HFFc6 (cell line): ENCODE measurements around the gene OR51D1. TPM values are rescaled to one million over a fixed set of nuclear protein-coding genes. Genes with fewer than 3 reads are reported as not detected.

ENCODE experiments used
- DNase-seq: peaks from one replicate; pipeline ENCODE4 v3.0.0-alpha.2; 2018
- H3K27ac Mint-ChIP-seq: 2 replicates; pipeline ENCODE4 v1.8.0; 2020; ENCODE audit warnings: mild to moderate bottlenecking, mixed read lengths
- H3K27me3 Mint-ChIP-seq: 2 replicates; pipeline ENCODE4 v1.8.0; 2021; ENCODE audit warnings: mild to moderate bottlenecking, moderate library complexity, mixed read lengths; ENCODE audit not compliant: insufficient read depth
- H3K36me3 Mint-ChIP-seq: 2 replicates; pipeline ENCODE4 v1.8.0; 2021; ENCODE audit warnings: low read depth, mixed read lengths
- H3K4me1 Mint-ChIP-seq: 2 replicates; pipeline ENCODE4 v1.8.0; 2020; ENCODE audit warnings: low read depth, mixed read lengths
- H3K4me3 Mint-ChIP-seq: 2 replicates; pipeline ENCODE4 v1.8.0; 2020; ENCODE audit warnings: mild to moderate bottlenecking, moderate library complexity, mixed read lengths
- H3K9me3 Mint-ChIP-seq: 2 replicates; pipeline ENCODE4 v1.8.0; 2020; ENCODE audit warnings: mild to moderate bottlenecking, mixed read lengths
- CTCF ChIP-seq: fragments of 200-600 bp; sonication (generic); IDR thresholded peaks from 2 replicates; pipeline ENCODE4 v1.5.0; 2021; ENCODE audit warnings: antibody characterized with exemption, mild to moderate bottlenecking
- total RNA-seq, 6 experiments: library from RNA; stranded (reverse); fragmentation: NEBNext Ultra II Directional; extraction: Animal tissue kit (Norgen Biotek cat#: 25700); gene quantifications; 2 replicates in 1 of 6; 3 replicates in 5 of 6; pipeline ENCODE4 v1.2.3, GENCODE V29; 2021

The OR51D1 gene
- total RNA-seq, 6 experiments from 2014 or later, result not detected

GRCh38 chr11:4607096-4607495 lies 30.2 kb upstream of the OR51D1 start:
- no peak for DNase-seq
- Mint-ChIP-seq H3K4me1 (peaks cover 48% of the 10 kb centered on the region), H3K36me3 (no peaks in the 10 kb centered on the region; the same call in 1 of the 2 replicates), H3K27me3 (no peaks in the 10 kb centered on the region), H3K27ac (peak overlapping the region; percentile 91), H3K4me3 (peak overlapping the region; percentile 94), H3K9me3 (no peaks in the 10 kb centered on the region)
- TF ChIP-seq CTCF, result no peak

GRCh38 chr11:4607781-4608666 lies 29.3 kb upstream of the OR51D1 start, which contains the start of gene TRIM68:
Gene TRIM68, minus strand, starts transcription at chr11:4608231. Its CDS starts 2,727 bp downstream, at chr11:4605504.
- peak within 1 kb of the TSS; percentile 91 for H3K27ac Mint-ChIP-seq
- no peak; the same call in 1 of the 2 replicates for TF ChIP-seq CTCF
- H3K36me3 Mint-ChIP-seq, result no peaks in the 10 kb centered on the region; the same call in 1 of the 2 replicates
- peak within 1 kb of the TSS; percentile 94 for H3K4me3 Mint-ChIP-seq
- H3K4me1 Mint-ChIP-seq, result peaks cover 48% of the 10 kb centered on the region
- H3K9me3 Mint-ChIP-seq, result no peaks in the 10 kb centered on the region
- peak; percentile 94 for DNase-seq
- no peaks in the 10 kb centered on the region for H3K27me3 Mint-ChIP-seq

GRCh38 chr11:4610258-4610935 lies 26.9 kb upstream of the OR51D1 start:
- peak overlapping the region; percentile 73 for H3K27ac Mint-ChIP-seq
- TF ChIP-seq CTCF, result no peak
- H3K27me3 Mint-ChIP-seq, result no peaks in the 10 kb centered on the region; the same call in 1 of the 2 replicates
- H3K4me3 Mint-ChIP-seq, result peak overlapping the region; percentile 86
- H3K9me3 Mint-ChIP-seq, result no peaks in the 10 kb centered on the region
- no peaks in the 10 kb centered on the region for H3K36me3 Mint-ChIP-seq
- peaks cover 38% of the 10 kb centered on the region for H3K4me1 Mint-ChIP-seq
- DNase-seq, result peak; percentile 16

GRCh38 chr11:4611986-4612385 lies 25.3 kb upstream of the OR51D1 start:
- Mint-ChIP-seq H3K27me3 (peaks cover 1% of the 10 kb centered on the region; the same call in 1 of the 2 replicates), H3K27ac (no peak overlapping the region), H3K36me3 (no peaks in the 10 kb centered on the region), H3K4me1 (peaks cover 26% of the 10 kb centered on the region), H3K4me3 (no peak overlapping the region), H3K9me3 (no peaks in the 10 kb centered on the region)
- no peak for DNase-seq
- no peak for TF ChIP-seq CTCF

GRCh38 chr11:4615856-4616444 lies 21.3 kb upstream of the OR51D1 start:
- H3K9me3 Mint-ChIP-seq, result no peaks in the 10 kb centered on the region
- H3K4me1 Mint-ChIP-seq, result no peaks in the 10 kb centered on the region
- no peak overlapping the region for H3K27ac Mint-ChIP-seq
- H3K36me3 Mint-ChIP-seq, result no peaks in the 10 kb centered on the region
- no peak for TF ChIP-seq CTCF
- H3K27me3 Mint-ChIP-seq, result peaks cover 1% of the 10 kb centered on the region; the same call in 1 of the 2 replicates
- no peak for DNase-seq
- no peak overlapping the region for H3K4me3 Mint-ChIP-seq
